Fibroblast of the aortic adventitia (primary cell): ENCODE results near the gene STAP1. TPM values are rescaled to one million over a fixed set of nuclear protein-coding genes. Genes with fewer than 3 reads are reported as not detected.
"Not testable (repeated sequence)": the region's sequence is repeated elsewhere in the genome, so short reads cannot be mapped to it uniquely, and the experiment has no call there.

Experiments used
- DNase-seq: peaks from one replicate; pipeline ENCODE4 v3.0.0-alpha.2; 2010; ENCODE audit warnings: low read depth
- H3K4me3 ChIP-seq: 2 replicates; pipeline ENCODE4 v1.5.1; 2011; ENCODE audit warnings: low read depth, mild to moderate bottlenecking, control low read depth, low read length, moderate library complexity
- CTCF ChIP-seq: IDR thresholded peaks from 2 replicates; pipeline ENCODE4 v1.5.1; 2011; ENCODE audit warnings: mild to moderate bottlenecking, low read length, control low read depth, inconsistent platforms; ENCODE audit not compliant: insufficient read depth
- total RNA-seq: library from RNA; depleted of rRNA; stranded (reverse); fragments of >200 nt; gene quantifications from 2 replicates; pipeline ENCODE4 v1.2.3, GENCODE V29; 2012; ENCODE audit warnings: low replicate concordance

The STAP1 gene
- total RNA-seq, 1 donor: not detected

- TF ChIP-seq CTCF: no peak
- H3K4me3 ChIP-seq: peak overlapping the region; percentile 79
- no peak for DNase-seq
These were observed 12.5 kb upstream of the STAP1 start for GRCh38 chr4:67546004-67546356.

DNA sequence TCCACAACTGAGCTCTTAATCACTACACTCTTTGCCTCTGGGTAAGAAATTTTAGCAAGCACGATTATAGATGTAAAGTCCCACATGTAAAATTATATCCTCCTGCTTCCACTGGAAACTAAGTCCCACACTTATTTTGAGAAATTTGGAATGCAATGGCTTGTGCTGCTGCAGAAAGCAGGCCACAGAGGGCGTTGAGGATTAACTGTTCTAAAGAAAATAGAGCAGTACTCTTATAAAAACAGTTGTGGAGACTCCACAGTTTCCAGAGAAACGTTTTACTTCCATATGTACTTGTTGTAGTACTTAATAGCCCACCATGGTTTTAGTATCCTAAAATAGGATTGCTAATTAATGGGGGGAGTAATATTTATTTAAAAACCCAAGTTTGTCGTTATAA, 11.6 kb upstream of the STAP1 start:
- TF ChIP-seq CTCF: no peak
- H3K4me3 ChIP-seq: no peak overlapping the region
- DNase-seq: no peak

DNA sequence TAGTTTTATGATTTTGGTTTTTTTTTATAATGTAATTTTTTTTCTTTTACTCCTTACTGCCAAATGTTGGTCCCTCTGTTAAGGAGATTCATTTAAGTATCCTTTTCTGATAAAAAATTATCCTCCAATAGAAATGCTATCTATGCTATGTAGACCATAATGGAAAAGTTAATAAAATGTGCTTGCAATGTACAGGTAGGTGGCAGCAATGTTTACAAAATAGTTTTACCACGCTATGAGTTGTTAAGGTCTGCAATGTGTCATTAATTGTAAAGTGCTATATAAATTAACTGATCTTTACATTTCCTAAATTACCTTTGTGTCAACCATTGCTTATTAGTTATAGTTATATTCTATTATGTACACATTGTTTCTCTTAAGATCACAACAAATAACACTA, 9.4 kb upstream of the STAP1 start:
- TF ChIP-seq CTCF: peak; percentile 33
- no peak overlapping the region for H3K4me3 ChIP-seq
- peak; percentile 46 for DNase-seq

- no peak for TF ChIP-seq CTCF
- no peak overlapping the region for H3K4me3 ChIP-seq
- no peak for DNase-seq
These were observed 8.1 kb upstream of the STAP1 start for GRCh38 chr4:67550451-67550850.

GRCh38 chr4:67550857-67551256, 7.7 kb upstream of the STAP1 start:
- H3K4me3 ChIP-seq: no peak overlapping the region
- DNase-seq: no peak
- no peak for TF ChIP-seq CTCF

DNA sequence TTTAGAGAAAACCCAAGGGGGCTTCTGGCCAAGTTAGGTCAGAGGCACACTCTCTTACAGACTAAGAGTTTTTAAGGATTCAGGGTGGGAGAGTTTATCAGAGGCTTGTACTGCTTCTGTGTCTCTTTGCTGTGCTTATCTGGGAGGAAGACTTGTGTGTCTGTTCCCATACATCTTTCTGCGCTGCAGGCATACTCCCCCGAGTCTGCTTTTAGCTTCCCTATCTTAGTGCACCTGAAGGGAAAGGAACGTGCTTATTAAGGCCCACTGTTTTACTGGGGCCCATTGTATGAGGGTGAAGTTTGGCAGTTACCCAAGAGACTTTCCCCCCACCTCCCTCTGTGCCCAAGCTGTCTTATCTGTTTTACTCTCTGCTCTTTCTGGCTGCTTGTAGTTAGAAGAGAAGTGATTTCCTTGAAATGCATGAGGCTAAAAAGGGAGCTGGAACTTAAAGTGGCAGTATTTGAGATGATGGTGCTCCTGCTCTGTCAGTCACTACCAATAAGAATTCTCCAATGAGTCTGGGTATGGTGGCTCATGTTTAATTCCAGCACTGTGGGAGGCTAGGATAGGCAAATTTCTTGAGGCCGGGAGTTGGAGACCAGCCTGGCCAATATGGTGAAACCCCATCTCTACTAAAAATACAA, 6.3 kb upstream of the STAP1 start:
- not testable (repeated sequence) for H3K4me3 ChIP-seq, DNase-seq

DNA sequence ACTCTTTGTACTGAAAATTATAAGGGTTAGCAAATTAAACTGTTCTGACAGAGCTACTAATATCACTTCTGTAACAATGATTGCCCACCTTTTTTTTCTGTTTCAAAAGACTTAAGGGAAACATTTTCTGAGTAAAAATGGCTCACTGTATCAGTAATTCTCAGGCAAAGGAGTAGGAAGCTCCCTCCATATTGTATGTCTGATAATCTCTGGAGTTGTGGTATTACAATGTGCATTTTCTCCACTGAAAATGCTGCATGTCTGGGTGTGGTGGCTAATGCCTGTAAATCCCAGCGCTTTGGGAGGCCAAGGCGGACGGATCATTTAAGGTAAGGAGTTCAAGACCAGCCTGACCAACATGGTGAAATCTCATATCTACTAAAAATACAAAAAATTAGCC, 4.4 kb upstream of the STAP1 start:
- no peak overlapping the region for H3K4me3 ChIP-seq
- no peak for DNase-seq
- no peak for TF ChIP-seq CTCF
